Measurements from ENCODE around the gene MT1B.

MT1B gene

GRCh38 chr16:56700631-56701030 lies 48.9 kb downstream of the MT1B start:
- H3K4me3 ChIP-seq (ENCODE audit: low read depth, low read length) = no peak overlapping the region
- no peak for TF ChIP-seq CTCF (IDR thresholded peaks at IDR 0.05; ENCODE audit: control insufficient read depth, extremely low read depth, insufficient read depth)
- no peak for DNase-seq (ENCODE audit: low read depth)

GRCh38 chr16:56701534-56701933 lies 49.8 kb downstream of the MT1B start:
- DNase-seq (ENCODE audit: low read depth) = no peak
- H3K4me3 ChIP-seq (ENCODE audit: low read depth, low read length) = no peak overlapping the region
- TF ChIP-seq CTCF (IDR thresholded peaks at IDR 0.05; ENCODE audit: control insufficient read depth, extremely low read depth, insufficient read depth) = no peak

Data from LNCaP clone FGC (cell line).